Choroid plexus epithelial cell (primary cell): Measurements from ENCODE around the gene DUS4L.

Experiments
- DNase-seq: peaks from one replicate; pipeline ENCODE4 v3.0.0-alpha.2; 2010; ENCODE audit warnings: low read depth
- H3K4me3 ChIP-seq: 2 replicates; pipeline ENCODE4 v1.5.1; 2011; ENCODE audit warnings: low read depth, mild to moderate bottlenecking, control low read depth, low read length, moderate library complexity
- TF ChIP-seq, protein P1 (sequence below): conservative IDR thresholded peaks from 2 replicates; pipeline ENCODE4 v1.5.1; 2011; ENCODE audit warnings: low read depth, mild to moderate bottlenecking, control low read depth, inconsistent platforms, low read length, moderate library complexity

The DUS4L gene

GRCh38 chr7:107597953-107598352, 34.2 kb downstream of the DUS4L start:
- H3K4me3 ChIP-seq: no peak overlapping the region
- no peak for DNase-seq
- TF ChIP-seq, protein P1, sequence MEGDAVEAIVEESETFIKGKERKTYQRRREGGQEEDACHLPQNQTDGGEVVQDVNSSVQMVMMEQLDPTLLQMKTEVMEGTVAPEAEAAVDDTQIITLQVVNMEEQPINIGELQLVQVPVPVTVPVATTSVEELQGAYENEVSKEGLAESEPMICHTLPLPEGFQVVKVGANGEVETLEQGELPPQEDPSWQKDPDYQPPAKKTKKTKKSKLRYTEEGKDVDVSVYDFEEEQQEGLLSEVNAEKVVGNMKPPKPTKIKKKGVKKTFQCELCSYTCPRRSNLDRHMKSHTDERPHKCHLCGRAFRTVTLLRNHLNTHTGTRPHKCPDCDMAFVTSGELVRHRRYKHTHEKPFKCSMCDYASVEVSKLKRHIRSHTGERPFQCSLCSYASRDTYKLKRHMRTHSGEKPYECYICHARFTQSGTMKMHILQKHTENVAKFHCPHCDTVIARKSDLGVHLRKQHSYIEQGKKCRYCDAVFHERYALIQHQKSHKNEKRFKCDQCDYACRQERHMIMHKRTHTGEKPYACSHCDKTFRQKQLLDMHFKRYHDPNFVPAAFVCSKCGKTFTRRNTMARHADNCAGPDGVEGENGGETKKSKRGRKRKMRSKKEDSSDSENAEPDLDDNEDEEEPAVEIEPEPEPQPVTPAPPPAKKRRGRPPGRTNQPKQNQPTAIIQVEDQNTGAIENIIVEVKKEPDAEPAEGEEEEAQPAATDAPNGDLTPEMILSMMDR: no peak

GRCh38 chr7:107599262-107599661, 35.5 kb downstream of the DUS4L start:
- DNase-seq: no peak
- TF ChIP-seq, protein P1: no peak
- H3K4me3 ChIP-seq: no peak overlapping the region

- DNase-seq: no peak
- TF ChIP-seq, protein P1: no peak
- H3K4me3 ChIP-seq: no peak overlapping the region
Observed at GRCh38 chr7:107600816-107601215, 37.0 kb downstream of the DUS4L start.

GRCh38 chr7:107605218-107605815, 41.5 kb downstream of the DUS4L start:
- DNase-seq: no peak
- no peak overlapping the region for H3K4me3 ChIP-seq
- TF ChIP-seq, protein P1: no peak

- TF ChIP-seq, protein P1: no peak
- H3K4me3 ChIP-seq: no peak overlapping the region
- DNase-seq: no peak
Observed at GRCh38 chr7:107606303-107606702, 42.5 kb downstream of the DUS4L start.

DNA sequence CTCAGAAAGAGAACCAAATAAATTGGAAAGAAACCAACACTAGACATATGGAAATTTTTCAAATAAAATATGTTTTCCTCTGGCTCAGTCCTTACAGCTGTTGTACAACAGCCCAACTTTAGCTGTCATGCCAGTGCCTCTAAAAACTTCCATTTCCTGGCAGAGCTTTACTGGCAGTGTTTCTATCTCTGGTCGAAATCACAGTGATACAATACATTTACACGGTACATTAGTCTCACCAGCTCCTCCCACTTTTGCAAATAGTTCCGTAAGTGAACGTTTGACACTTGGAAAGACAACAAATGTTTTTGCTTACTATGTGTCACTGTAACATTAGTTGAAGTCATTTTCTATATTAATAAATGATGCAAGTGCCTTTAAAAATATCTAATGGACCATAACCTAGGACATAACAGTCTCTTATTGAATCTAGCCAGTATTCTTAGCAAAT, 46.1 kb downstream of the DUS4L start:
- TF ChIP-seq, protein P1: no peak
- no peak for DNase-seq

DNA sequence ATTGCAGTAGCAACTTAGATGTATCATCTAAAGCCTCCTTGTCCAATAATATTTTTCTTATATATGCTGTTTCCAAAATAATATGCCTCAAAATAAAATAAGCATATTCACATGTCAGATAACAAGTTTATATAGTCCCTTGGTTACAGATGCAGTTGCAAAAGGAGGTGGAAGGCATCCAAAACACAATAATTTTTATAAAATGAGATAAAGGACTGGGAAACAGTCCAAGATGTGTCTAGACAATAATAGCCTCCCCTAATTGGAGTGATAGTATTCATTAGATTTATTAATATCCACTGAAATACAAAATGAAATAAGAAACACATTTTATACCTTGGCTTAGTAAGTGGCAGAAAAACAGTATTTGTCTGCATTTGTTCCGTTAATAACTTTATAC, 46.6 kb downstream of the DUS4L start:
- H3K4me3 ChIP-seq: no peak overlapping the region
- TF ChIP-seq, protein P1: no peak
- peak; percentile 56 for DNase-seq

More for the DNA sequence above, 46.1 kb downstream of the DUS4L start:
- H3K4me3 ChIP-seq: no peak overlapping the region
